B cell (primary cell): Measurements from ENCODE around the gene FOXO3. TPM values are rescaled to one million over a fixed set of nuclear protein-coding genes. Genes with fewer than 3 reads are reported as not detected.

Source experiments
- ATAC-seq: fragments of 200-7000 bp; cut with Tn5 transposase; one replicate; pipeline ENCODE4 v1.10.0; 2021; ENCODE audit warnings: low read depth, mild to moderate bottlenecking, moderate number of reproducible peaks, moderate library complexity
- CTCF ChIA-PET: fragments of 350-600 bp; sonication (Branson Sonifier 250); formaldehyde crosslinking; loops from one replicate; lab custom pipeline; 2021; ENCODE audit warnings: antibody characterized with exemption, inconsistent platforms; lab: Charles Lee
- POLR2A ChIA-PET: fragments of 350-600 bp; sonication (Branson Sonifier 250); formaldehyde crosslinking; loops from one replicate; lab custom pipeline; 2021; ENCODE audit warnings: antibody characterized with exemption; lab: Charles Lee
- DNase-seq: peaks from one replicate; pipeline ENCODE4 v3.0.0; 2013
- H2AFZ ChIP-seq: 2 replicates; pipeline ENCODE4 v1.6.1; 2012; ENCODE audit warnings: mild to moderate bottlenecking, low read depth, low read length; ENCODE audit not compliant: insufficient read depth, poor library complexity, severe bottlenecking
- H3K27ac ChIP-seq, 2 donors: 1 replicate in 1 of 2; 2 replicates in 1 of 2; pipeline ENCODE4 v1.5.1; 2012 to 2013; ENCODE audit warnings: low read length in 2 of 2, mild to moderate bottlenecking in 2 of 2, moderate library complexity in 1 of 2
- H3K27me3 ChIP-seq, 4 experiments: fragments of 200-600 bp in 1 of 4; sonication (generic) in 1 of 4; replicated peaks in 1 of 4; 1 replicate in 2 of 4; 2 replicates in 2 of 4; pipeline versions ENCODE4 v1.6.1 to v1.7.0; 2013 to 2016; ENCODE audit warnings: low read length in 3 of 4, mild to moderate bottlenecking in 2 of 4, mixed read lengths in 1 of 4, moderate library complexity in 1 of 4; ENCODE audit not compliant: insufficient read depth in 4 of 4, control insufficient read depth in 3 of 4; ENCODE audit errors: control extremely low read depth in 1 of 4
- H3K36me3 ChIP-seq, 2 experiments: replicated peaks in 1 of 2; 1 replicate in 1 of 2; 2 replicates in 1 of 2; pipeline versions ENCODE4 v1.6.1 to v1.7.1; 2013; ENCODE audit warnings: low read length in 1 of 2; ENCODE audit not compliant: insufficient read depth in 2 of 2, control insufficient read depth in 1 of 2; ENCODE audit errors: control extremely low read depth in 1 of 2, extremely low read depth in 1 of 2
- H3K4me1 ChIP-seq, 2 donors: fragments of 200-600 bp in 1 of 2; sonication (generic) in 1 of 2; 1 replicate in 1 of 2; 2 replicates in 1 of 2; pipeline versions ENCODE4 v1.5.1 to v1.6.1; 2013 to 2017; ENCODE audit warnings: low read length in 2 of 2; ENCODE audit not compliant: control insufficient read depth in 2 of 2, insufficient read depth in 2 of 2
- H3K4me2 ChIP-seq: replicated peaks from 2 replicates; pipeline ENCODE3; 2012; ENCODE audit warnings: mild to moderate bottlenecking, low read depth, low read length; ENCODE audit not compliant: poor library complexity, severe bottlenecking
- H3K4me3 ChIP-seq, 5 experiments: fragments of 200-600 bp in 1 of 5; sonication (generic) in 1 of 5; 1 replicate in 3 of 5; 2 replicates in 2 of 5; pipeline versions ENCODE4 v1.5.1 to v1.7.0; 2011 to 2016; ENCODE audit warnings: low read length in 4 of 5, mild to moderate bottlenecking in 4 of 5, low read depth in 2 of 5, control low read depth in 1 of 5, moderate library complexity in 1 of 5; ENCODE audit not compliant: insufficient read depth in 1 of 5; ENCODE audit errors: control extremely low read depth in 1 of 5, extremely low read depth in 1 of 5
- H3K79me2 ChIP-seq: fragments of 200-600 bp; sonication (generic); one replicate; pipeline ENCODE4 v1.6.0; 2016; ENCODE audit warnings: low read length; ENCODE audit not compliant: control insufficient read depth, insufficient read depth
- H3K9ac ChIP-seq: fragments of 200-600 bp; sonication (generic); 2 replicates; pipeline ENCODE4 v1.6.1; 2017; ENCODE audit warnings: mild to moderate bottlenecking, low read length, moderate library complexity
- H3K9me3 ChIP-seq, 3 donors: one replicate each; pipeline versions ENCODE4 v1.6.1 to v1.7.1; 2013; ENCODE audit warnings: low read length in 2 of 3; ENCODE audit not compliant: control insufficient read depth in 2 of 3, insufficient read depth in 1 of 3; ENCODE audit errors: control extremely low read depth in 1 of 3
- H4K20me1 ChIP-seq: 2 replicates; pipeline ENCODE4 v1.6.0; 2012; ENCODE audit warnings: mild to moderate bottlenecking, low read length; ENCODE audit not compliant: insufficient read depth, control insufficient read depth, poor library complexity, severe bottlenecking
- H3K27ac Mint-ChIP-seq: one replicate; pipeline ENCODE4 v1.8.0; 2021; ENCODE audit warnings: mixed read lengths
- H3K27me3 Mint-ChIP-seq: one replicate; pipeline ENCODE4 v1.8.0; 2021; ENCODE audit warnings: mixed read lengths
- H3K4me1 Mint-ChIP-seq: one replicate; pipeline ENCODE4 v1.8.0; 2021; ENCODE audit warnings: mixed read lengths
- H3K4me3 Mint-ChIP-seq: one replicate; pipeline ENCODE4 v1.8.0; 2021; ENCODE audit warnings: mixed read lengths
- H3K9me3 Mint-ChIP-seq: one replicate; pipeline ENCODE4 v1.8.0; 2022; ENCODE audit warnings: mixed read lengths; ENCODE audit not compliant: insufficient read depth
- EZH2 ChIP-seq: IDR thresholded peaks from 2 replicates; pipeline ENCODE4 v1.6.1; 2012; ENCODE audit warnings: borderline replicate concordance, low read depth, mild to moderate bottlenecking, moderate library complexity, low read length; ENCODE audit not compliant: insufficient read depth, poor library complexity, severe bottlenecking
- WGBS: methylation state at CpG from one replicate; pipeline ENCODE4 v1.1.5; 2013; ENCODE audit warnings: missing lambda C conversion rate; ENCODE audit not compliant: insufficient coverage; 5-methylcytosine and 5-hydroxymethylcytosine counted together
- intact Hi-C: fragments of 100-400 bp; cut with micrococcal nuclease; formaldehyde crosslinking; loops from one replicate; pipeline ENCODE4 v1.10.0; 2022
- polyA plus RNA-seq: library from polyadenylated mRNA; depleted of rRNA; stranded (reverse); fragments of >200 nt; gene quantifications from 2 replicates; pipeline ENCODE4 v1.2.3, GENCODE V29; 2012
- total RNA-seq, 2 donors: library from RNA; stranded (reverse); fragments of 120-200 nt in 1 of 2; gene quantifications; 1 replicate in 1 of 2; 2 replicates in 1 of 2; pipeline versions ENCODE4 v1.2.3 to v1.2.4, GENCODE V29; 2013 to 2022
- TF ChIP-seq, protein P1 (sequence below): fragments of 200-600 bp; IDR thresholded peaks from one replicate; pipeline ENCODE4 v1.8.0; 2022; ENCODE audit warnings: antibody characterized with exemption, mild to moderate bottlenecking

FOXO3 gene
- total and polyA plus RNA-seq, 2 donors (not counting 1 experiment from before 2014, with no cell fraction given): 6.0 to 16.9 TPM

- H3K4me2 ChIP-seq: no peak overlapping the region
- no peaks in the 10 kb centered on the region for H3K4me1 ChIP-seq
- H3K79me2 ChIP-seq: peaks cover 31% of the 10 kb centered on the region
- H3K9me3 ChIP-seq: no peaks in the 10 kb centered on the region
- Mint-ChIP-seq H3K4me1 (no peaks in the 10 kb centered on the region), H3K27me3 (no peaks in the 10 kb centered on the region), H3K27ac (no peak overlapping the region), H3K9me3 (no peaks in the 10 kb centered on the region), H3K4me3 (no peak overlapping the region)
- no peak overlapping the region for H3K27ac ChIP-seq
- H3K36me3 ChIP-seq: peaks cover 1 to 8% of the 10 kb centered on the region in 2 experiments
- H2AFZ ChIP-seq: no peak overlapping the region
- no peaks in the 10 kb centered on the region for H3K27me3 ChIP-seq
- no peak overlapping the region for H3K9ac ChIP-seq
- no peak overlapping the region for H3K4me3 ChIP-seq
- intact Hi-C loops: no loop called here
- WGBS: 96% methylated on average over 3 of the region's 4 CpGs
- TF ChIP-seq, protein P1, sequence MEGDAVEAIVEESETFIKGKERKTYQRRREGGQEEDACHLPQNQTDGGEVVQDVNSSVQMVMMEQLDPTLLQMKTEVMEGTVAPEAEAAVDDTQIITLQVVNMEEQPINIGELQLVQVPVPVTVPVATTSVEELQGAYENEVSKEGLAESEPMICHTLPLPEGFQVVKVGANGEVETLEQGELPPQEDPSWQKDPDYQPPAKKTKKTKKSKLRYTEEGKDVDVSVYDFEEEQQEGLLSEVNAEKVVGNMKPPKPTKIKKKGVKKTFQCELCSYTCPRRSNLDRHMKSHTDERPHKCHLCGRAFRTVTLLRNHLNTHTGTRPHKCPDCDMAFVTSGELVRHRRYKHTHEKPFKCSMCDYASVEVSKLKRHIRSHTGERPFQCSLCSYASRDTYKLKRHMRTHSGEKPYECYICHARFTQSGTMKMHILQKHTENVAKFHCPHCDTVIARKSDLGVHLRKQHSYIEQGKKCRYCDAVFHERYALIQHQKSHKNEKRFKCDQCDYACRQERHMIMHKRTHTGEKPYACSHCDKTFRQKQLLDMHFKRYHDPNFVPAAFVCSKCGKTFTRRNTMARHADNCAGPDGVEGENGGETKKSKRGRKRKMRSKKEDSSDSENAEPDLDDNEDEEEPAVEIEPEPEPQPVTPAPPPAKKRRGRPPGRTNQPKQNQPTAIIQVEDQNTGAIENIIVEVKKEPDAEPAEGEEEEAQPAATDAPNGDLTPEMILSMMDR: no peak
- TF ChIP-seq EZH2: no peak
- no peak for ATAC-seq
- ChIA-PET POLR2A (no interaction called here), CTCF (no interaction called here)
- no peak for DNase-seq
- H4K20me1 ChIP-seq: peaks cover 6% of the 10 kb centered on the region
Measured at GRCh38 chr6:108660251-108660650, 99.5 kb downstream of the FOXO3 start.

DNA sequence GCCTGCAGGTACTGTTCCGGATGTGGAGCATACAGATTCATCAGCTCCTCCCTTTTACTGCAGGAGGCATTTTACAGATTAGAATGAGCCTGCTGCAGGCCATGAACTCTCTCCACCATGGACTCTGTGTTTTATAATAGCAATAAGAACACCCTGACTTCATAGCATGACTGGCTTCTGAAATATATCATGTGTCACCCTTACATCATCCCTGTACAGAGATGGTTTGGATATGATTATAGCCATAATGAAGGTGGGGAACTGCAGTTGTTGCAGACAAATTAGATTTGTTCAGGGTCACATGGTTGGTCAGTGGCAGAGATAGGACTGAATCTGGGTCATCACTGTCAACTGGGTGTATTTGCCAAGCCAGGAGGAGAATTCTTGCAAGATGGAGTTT is 100.7 kb downstream of the FOXO3 start:
- H3K27me3 Mint-ChIP-seq: no peaks in the 10 kb centered on the region
- 100% methylated on average over 1 of the region's 1 CpG for WGBS
- H3K9me3 Mint-ChIP-seq: no peaks in the 10 kb centered on the region
- Histone ChIP-seq H3K4me3 (no peak overlapping the region), H3K27me3 (no peaks in the 10 kb centered on the region), H3K27ac (no peak overlapping the region), H2AFZ (no peak overlapping the region), H3K9ac (no peak overlapping the region), H3K4me1 (no peaks in the 10 kb centered on the region), H3K9me3 (no peaks in the 10 kb centered on the region), H3K4me2 (no peak overlapping the region), H3K36me3 (peaks cover 1 to 8% of the 10 kb centered on the region in 2 experiments), H3K79me2 (peaks cover 32% of the 10 kb centered on the region), H4K20me1 (peaks cover 12% of the 10 kb centered on the region)
- intact Hi-C loops: no loop called here
- no peak overlapping the region for H3K4me3 Mint-ChIP-seq
- ChIA-PET POLR2A (no interaction called here), CTCF (no interaction called here)
- TF ChIP-seq EZH2: no peak
- TF ChIP-seq, protein P1: no peak
- no peaks in the 10 kb centered on the region for H3K4me1 Mint-ChIP-seq
- ATAC-seq: no peak
- DNase-seq: no peak
- H3K27ac Mint-ChIP-seq: no peak overlapping the region
